Right atrium auricular region (tissue), 2 donors: ENCODE results near the gene SLC5A7. TPM values are rescaled to one million over a fixed set of nuclear protein-coding genes. Genes with fewer than 3 reads are reported as not detected.

Experiments used
- DNase-seq: peaks from one replicate; pipeline ENCODE4 v3.0.0-alpha.2; 2019; ENCODE audit warnings: low spot score
- H3K27ac ChIP-seq, 2 donors: fragments of 200-600 bp; sonication (generic); 1 replicate in 1 of 2; 2 replicates in 1 of 2; pipeline ENCODE4 v1.5.1; 2016 to 2019
- H3K27me3 ChIP-seq, 2 donors: fragments of 200-600 bp; sonication (generic); one replicate each; pipeline versions ENCODE4 v1.5.1 to v1.6.0; 2017 to 2019
- H3K36me3 ChIP-seq: fragments of 200-600 bp; sonication (generic); one replicate; pipeline ENCODE4 v1.5.1; 2016
- H3K4me1 ChIP-seq, 2 donors: fragments of 200-600 bp; sonication (generic); one replicate each; pipeline versions ENCODE4 v1.5.1 to v1.6.0; 2017 to 2019
- H3K4me3 ChIP-seq, 2 donors: fragments of 200-600 bp; sonication (generic); 1 replicate in 1 of 2; 2 replicates in 1 of 2; pipeline ENCODE4 v1.5.1; 2017 to 2019; ENCODE audit warnings: mild to moderate bottlenecking in 1 of 2, moderate library complexity in 1 of 2
- H3K9me3 ChIP-seq, 2 donors: fragments of 200-600 bp; sonication (generic); one replicate each; pipeline ENCODE4 v1.5.1; 2019
- total RNA-seq, 2 donors: library from RNA; depleted of rRNA; stranded (reverse); fragments of >200 nt; gene quantifications; one replicate each; pipeline ENCODE4 v1.1.0, GENCODE V29; 2016
- TF ChIP-seq, protein P1 (sequence below), 2 donors: fragments of 200-600 bp; sonication (generic); IDR thresholded peaks; one replicate each; pipeline ENCODE4 v1.5.1; 2019; ENCODE audit warnings: antibody characterized with exemption in 2 of 2

The SLC5A7 gene
- not detected for total RNA-seq

DNA sequence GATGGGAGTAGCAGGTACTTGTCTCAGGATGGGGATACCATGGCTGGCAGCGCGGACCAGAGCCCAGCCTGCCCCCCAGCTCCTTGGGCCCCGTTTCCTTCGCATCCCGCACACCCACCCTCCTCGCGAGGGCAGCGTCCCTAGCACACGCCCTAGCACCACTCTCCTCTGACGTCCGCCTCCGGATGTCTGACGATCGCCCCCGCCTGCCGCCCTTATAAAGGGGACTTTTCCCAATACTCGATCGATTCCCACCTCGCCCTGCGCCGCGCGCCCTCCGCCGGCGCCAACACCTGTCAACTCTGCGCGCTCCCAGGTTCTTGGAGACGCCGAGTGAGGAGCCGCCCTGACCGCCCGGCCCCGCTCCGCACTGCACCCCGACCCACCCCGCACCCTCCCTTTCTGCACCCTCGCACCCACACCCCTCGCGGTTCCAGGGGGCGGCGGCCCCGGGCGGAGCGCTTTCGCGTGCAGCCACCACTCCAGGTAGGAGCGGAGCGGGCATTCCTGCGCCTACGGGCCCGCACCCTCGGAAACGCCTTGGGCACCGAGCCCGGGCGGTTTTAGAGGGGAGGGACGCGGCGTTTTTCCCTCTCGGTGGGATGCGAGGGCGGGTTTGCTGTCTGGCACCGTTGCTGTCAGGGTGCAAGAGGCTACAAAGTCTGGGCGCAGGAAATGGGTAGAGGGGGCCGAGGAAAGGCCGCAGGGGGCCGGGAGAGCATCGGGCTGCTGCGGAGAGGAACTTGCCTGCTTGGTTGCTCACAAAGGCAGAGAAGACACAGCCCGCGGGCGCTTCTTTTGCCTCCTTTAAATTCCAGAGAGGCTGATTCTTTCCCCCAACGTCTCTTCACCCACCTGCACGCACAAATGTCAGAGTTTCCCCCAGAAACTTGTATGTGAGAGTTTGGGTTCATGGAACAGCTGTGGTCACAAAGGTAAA, at the start of gene SLC5A7:
Gene SLC5A7 (plus strand): TSS at position 247 of the 940 bp plus-strand sequence. CDS start 1,632 bp downstream, outside the sequence.
- Histone ChIP-seq H3K9me3 (no peaks in the 10 kb centered on the region), H3K27ac (no peak within 1 kb of the TSS), H3K27me3 (peaks cover 7 to 12% of the 10 kb centered on the region in 2 donors), H3K4me1 (peaks cover 0 to 8% of the 10 kb centered on the region in 2 donors), H3K36me3 (no peaks in the 10 kb centered on the region), H3K4me3 (peak within 1 kb of the TSS in 1 of 2 donors; percentile 29)
- DNase-seq: no peak
- TF ChIP-seq, protein P1, sequence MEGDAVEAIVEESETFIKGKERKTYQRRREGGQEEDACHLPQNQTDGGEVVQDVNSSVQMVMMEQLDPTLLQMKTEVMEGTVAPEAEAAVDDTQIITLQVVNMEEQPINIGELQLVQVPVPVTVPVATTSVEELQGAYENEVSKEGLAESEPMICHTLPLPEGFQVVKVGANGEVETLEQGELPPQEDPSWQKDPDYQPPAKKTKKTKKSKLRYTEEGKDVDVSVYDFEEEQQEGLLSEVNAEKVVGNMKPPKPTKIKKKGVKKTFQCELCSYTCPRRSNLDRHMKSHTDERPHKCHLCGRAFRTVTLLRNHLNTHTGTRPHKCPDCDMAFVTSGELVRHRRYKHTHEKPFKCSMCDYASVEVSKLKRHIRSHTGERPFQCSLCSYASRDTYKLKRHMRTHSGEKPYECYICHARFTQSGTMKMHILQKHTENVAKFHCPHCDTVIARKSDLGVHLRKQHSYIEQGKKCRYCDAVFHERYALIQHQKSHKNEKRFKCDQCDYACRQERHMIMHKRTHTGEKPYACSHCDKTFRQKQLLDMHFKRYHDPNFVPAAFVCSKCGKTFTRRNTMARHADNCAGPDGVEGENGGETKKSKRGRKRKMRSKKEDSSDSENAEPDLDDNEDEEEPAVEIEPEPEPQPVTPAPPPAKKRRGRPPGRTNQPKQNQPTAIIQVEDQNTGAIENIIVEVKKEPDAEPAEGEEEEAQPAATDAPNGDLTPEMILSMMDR (IDR thresholded peaks at IDR 0.05): no peak

DNA sequence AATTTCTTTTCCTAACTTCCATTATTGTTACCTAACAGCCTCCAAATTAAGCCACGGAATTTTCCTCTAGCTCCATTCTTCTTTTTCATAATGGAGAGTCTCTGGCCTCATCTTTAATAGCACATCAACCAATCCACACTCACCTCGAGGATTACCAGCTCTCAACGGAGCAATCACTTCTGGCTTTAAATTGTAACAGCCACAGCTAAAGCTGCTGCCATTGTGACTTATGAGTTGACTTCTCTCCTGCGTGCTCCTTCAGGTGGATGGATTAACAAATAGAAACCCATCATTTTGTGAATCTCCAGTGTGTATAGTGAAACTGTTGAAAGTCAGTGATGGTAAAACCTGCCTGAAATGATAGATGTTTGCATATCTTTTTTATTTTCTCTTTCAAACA, 24.9 kb upstream of the SLC5A7 start:
- TF ChIP-seq, protein P1 (IDR thresholded peaks at IDR 0.05): no peak
- Histone ChIP-seq H3K4me1 (no peaks in the 10 kb centered on the region), H3K9me3 (no peaks in the 10 kb centered on the region), H3K27ac (no peak overlapping the region), H3K36me3 (no peaks in the 10 kb centered on the region), H3K4me3 (no peak overlapping the region), H3K27me3 (no peaks in the 10 kb centered on the region)
- DNase-seq: no peak

DNA sequence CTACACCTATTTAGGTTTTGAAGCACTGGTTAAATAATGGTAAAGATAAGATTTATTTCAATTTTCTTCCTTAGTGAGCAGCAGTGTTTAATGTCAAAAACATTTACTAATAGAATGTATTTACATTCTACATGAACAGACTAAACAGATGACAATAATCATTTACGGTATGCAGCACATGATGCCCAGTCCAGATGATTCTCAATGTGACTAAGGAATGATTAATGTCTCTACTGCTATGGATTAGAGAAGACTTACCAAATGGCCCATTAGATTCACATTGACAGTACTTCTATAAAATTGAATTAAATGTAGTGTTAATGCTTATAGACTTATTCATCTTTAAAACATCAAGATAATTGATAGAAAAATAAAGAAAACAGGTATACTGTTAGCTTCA, 22.1 kb upstream of the SLC5A7 start:
- H3K36me3 ChIP-seq: no peaks in the 10 kb centered on the region
- TF ChIP-seq, protein P1 (IDR thresholded peaks at IDR 0.05): no peak
- DNase-seq: no peak
- H3K27ac ChIP-seq: no peak overlapping the region
- H3K27me3 ChIP-seq: no peaks in the 10 kb centered on the region
- no peaks in the 10 kb centered on the region for H3K9me3 ChIP-seq
- no peaks in the 10 kb centered on the region for H3K4me1 ChIP-seq
- H3K4me3 ChIP-seq: no peak overlapping the region

DNA sequence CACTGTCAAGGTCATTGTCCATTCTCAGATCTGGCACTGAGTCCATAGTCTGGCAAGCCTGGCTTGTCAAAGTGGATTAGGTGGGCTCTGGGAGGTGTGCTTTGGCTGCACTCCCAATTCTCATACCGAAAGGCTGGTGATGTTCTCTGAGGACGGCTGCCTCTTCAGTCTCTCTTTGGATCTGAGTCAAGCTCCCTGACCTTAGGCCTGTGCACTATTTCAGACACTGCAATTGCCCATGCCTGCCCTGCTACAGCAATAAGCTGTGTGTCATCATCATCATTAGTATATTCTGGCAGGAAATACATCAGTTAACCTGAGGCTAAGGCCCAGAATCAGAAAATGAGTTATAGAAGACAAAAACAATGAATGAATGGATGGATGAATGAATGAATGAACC, 1.6 kb upstream of the SLC5A7 start:
- DNase-seq: no peak
- Histone ChIP-seq H3K36me3 (no peaks in the 10 kb centered on the region), H3K4me3 (no peak overlapping the region), H3K9me3 (no peaks in the 10 kb centered on the region), H3K27ac (no peak overlapping the region), H3K27me3 (peaks cover 7 to 12% of the 10 kb centered on the region in 2 donors), H3K4me1 (peaks cover 0 to 8% of the 10 kb centered on the region in 2 donors)
- TF ChIP-seq, protein P1 (IDR thresholded peaks at IDR 0.05): no peak

DNA sequence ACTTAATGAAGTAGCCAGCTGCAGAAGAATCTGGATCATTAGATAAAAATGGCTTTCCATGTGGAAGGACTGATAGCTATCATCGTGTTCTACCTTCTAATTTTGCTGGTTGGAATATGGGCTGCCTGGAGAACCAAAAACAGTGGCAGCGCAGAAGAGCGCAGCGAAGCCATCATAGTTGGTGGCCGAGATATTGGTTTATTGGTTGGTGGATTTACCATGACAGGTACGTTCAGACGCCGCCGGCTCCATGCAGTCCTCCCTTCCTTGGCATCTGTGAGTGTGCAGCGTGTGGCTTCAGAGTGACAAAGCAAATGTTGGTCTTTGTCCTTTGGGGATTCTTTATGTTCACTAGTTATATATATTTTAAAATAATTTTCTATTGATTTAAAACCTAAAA, 1.8 kb downstream of the SLC5A7 start:
- no peaks in the 10 kb centered on the region for H3K36me3 ChIP-seq
- no peak overlapping the region for H3K4me3 ChIP-seq
- peaks cover 0 to 8% of the 10 kb centered on the region in 2 donors for H3K4me1 ChIP-seq
- H3K27ac ChIP-seq: no peak overlapping the region
- no peak for DNase-seq
- peaks cover 7 to 12% of the 10 kb centered on the region in 2 donors for H3K27me3 ChIP-seq
- TF ChIP-seq, protein P1 (IDR thresholded peaks at IDR 0.05): no peak
- H3K9me3 ChIP-seq: no peaks in the 10 kb centered on the region
